G401.6 (cell line): Measurements from ENCODE around the gene PNLDC1.
"Not testable (repeated sequence)": the region's sequence is repeated elsewhere in the genome, so short reads cannot be mapped to it uniquely, and the experiment has no call there.

Experiments used
- FAIRE-seq: peaks from 2 replicates; lab custom pipeline; 2012; peaks lifted over from hg19 to GRCh38; lab: Jason Lieb, UNC

Gene PNLDC1

DNA sequence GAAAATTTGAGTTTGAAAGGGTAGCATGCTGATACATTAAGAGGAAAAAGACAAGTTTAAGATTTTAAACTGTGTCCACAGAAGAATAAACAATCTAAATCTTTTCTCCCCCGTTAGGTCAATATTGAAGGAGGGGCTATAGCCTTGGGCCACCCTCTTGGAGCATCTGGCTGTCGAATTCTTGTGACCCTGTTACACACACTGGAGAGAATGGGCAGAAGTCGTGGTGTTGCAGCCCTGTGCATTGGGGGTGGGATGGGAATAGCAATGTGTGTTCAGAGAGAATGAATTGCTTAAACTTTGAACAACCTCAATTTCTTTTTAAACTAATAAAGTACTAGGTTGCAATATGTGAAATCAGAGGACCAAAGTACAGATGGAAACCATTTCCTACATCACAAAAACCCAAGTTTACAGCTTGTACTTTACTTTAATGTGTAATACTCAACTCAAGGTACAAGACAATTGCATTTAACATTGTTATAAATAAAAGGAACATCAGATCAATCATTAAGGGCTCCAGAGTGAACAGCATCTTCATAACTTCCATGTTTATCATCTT, 21.5 kb upstream of the PNLDC1 start:
- peak; percentile 77 for FAIRE-seq

DNA sequence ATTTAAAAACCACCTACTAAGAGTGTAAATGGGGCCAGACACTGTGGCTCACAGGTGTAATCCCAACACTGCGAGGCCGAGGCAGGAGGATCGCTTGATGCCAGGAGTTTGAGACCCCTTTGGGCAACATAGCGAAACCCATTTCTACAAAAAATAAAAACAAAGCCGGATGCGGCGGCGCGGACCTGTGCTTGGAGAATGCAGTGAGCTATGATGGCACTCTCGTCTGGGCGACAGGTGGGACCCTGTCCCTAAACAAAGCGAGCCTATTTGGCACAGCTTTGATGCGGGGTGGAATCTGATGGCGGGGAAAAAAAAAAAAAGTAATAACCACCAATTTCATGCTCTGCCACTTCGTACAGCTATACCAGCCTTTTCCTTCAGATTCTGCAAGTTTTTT, 11.8 kb upstream of the PNLDC1 start:
- no peak for FAIRE-seq

- no peak for FAIRE-seq
Observed at GRCh38 chr6:159788753-159789376, 11.2 kb upstream of the PNLDC1 start.

- peak; percentile 97 for FAIRE-seq
Observed at GRCh38 chr6:159789377-159790148, 10.5 kb upstream of the PNLDC1 start, which contains the start of gene TCP1. TSS of gene TCP1 (minus strand) at chr6:159789602. CDS start at chr6:159789468, 134 bp downstream.

DNA sequence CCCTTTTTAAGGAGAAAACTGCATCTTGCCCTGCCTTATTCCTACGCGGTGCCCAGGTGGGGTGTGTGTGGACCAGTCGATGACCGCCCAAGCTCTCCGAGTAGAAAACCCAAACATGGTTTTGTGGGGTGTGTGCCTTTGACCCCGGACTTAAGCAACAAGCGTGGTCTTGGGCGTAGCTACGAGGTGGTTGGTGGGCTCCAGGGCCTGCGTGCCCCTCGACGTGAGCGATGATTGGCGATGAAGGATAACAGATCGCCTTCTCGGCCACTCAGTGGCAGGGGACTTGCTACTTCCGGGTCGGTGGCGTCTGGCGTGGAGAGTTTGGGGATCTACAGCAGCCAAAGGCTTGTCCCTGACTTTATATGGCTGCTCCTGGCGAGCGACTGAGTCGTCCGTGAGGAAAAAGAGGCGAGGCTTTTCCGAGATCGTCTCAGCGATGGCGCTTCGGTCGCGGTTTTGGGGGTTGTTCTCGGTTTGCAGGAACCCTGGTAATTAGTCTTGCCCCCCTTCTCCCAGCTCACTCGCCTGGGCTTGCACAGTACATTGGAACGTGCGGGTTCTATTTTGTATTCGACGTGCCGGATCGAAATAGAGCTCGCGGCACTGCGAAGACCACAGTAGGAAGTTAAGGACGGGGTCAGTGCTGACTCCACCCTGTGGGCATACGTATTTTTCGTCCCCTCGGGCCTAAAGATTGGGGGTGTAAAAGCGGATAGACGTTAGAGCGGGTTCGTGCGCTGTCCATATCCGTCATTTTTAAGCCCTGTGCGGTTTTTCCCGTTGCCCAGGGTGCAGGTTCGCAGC, 9.7 kb upstream of the PNLDC1 start, which contains the start of gene MRPL18:
MRPL18 (plus strand) TSS at position 319 of the 807 bp plus-strand sequence; CDS start at position 440, 121 bp downstream.
- peak; percentile 93 for FAIRE-seq

DNA sequence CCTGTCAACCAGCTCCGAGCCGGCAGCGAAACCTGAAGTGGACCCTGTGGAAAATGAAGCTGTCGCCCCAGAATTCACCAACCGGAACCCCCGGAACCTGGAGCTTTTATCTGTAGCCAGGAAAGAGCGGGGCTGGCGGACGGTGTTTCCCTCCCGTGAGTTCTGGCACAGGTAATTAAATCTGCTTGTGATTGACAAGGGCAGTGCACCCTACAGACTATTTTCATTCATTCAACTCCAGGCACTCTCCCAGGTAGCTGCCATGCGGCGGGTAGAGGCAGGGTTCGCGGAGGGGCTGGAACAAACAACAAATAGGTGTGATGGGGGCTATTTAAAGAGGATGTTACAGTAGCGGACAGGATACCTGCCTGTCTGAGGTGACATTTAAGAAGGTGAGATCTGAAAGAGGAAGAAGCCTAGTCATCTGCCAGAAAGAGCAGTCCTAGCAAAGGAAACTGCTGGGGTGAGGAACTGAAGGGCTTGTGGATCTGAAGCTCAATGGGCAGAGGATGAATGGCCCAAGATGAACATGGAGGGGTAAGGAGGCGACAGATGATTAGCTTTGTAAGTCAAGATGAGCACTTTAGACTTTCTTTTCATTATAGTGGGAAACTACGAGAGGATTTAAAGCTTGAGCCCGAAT, 9.0 kb upstream of the PNLDC1 start:
- no peak for FAIRE-seq

DNA sequence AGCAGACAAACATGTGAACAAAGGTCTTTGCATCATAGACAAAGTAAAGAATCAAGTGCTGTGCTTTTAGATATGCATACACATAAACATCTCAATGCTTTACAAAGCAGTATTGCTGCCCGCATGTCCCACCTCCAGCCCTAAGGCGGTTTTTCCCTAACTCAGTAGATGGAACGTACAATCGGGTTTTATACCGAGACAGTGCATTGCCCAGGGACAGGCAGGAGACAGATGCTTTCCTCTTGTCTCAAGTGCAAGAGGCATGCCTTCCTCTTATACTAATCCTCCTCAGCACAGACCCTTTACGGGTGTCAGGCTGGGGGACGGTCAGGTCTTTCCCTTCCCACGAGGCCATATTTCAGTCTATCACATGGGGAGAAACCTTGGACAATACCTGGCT, 5.1 kb upstream of the PNLDC1 start:
- FAIRE-seq, result not testable (repeated sequence)

GRCh38 chr6:159797554-159797953, 2.5 kb upstream of the PNLDC1 start:
- FAIRE-seq, result no peak

- no peak for FAIRE-seq
Observed at GRCh38 chr6:159801935-159802334, 1.9 kb downstream of the PNLDC1 start.

GRCh38 chr6:159804504-159804903, 4.4 kb downstream of the PNLDC1 start:
- no peak for FAIRE-seq

DNA sequence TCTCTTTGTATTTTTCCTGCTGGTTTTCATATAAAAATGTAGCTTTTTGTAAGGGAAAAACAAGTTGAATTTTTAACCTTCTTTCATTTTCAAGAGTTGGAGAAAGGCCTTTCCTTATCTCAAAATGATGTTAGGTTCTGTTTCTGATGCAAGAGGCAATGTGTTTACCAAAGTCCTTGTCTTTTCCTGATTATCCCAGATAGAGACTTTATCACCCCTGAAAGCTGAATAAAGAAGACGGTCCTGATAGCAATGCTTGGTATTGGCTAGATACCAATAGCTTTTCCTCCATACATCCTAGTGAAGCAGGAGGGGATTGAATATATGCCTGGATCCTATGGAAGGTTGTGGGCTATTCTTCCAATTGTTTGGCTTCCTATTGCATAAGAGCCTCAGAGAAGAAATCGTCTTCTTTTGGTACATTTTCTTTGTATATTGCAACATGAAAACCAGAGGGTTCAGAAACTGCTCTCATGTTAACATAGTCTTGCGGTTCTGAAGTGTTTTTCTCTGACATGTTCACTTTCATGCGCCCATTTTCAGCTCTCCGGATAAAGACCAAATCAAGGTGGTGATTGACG, 5.5 kb downstream of the PNLDC1 start:
- no peak for FAIRE-seq

DNA sequence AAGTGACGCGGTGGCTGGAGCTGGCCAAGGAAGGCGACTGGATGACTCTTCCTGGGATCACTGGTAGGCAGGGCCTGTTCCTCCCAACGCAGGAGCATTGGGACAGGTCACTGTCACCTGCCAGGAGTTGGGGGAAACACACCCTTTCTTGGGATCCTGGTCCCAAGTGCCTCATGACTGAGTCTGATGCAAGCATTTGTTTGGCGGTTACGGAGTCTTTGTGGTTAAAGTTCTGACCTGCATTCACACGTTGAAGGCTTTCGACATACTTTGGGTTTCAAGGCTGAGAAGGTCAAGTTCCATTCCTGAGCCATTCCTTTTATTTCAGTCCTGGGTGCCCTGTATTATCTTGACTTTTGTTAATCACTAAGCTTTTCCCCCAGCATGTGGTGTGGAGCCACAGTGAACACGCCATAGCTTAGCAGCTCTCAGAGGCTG, 6.0 kb downstream of the PNLDC1 start:
- FAIRE-seq, result no peak

- no peak for FAIRE-seq
Observed at GRCh38 chr6:159807150-159807858, 7.2 kb downstream of the PNLDC1 start.

- FAIRE-seq, result no peak
Observed at GRCh38 chr6:159808647-159809046, 8.6 kb downstream of the PNLDC1 start.

DNA sequence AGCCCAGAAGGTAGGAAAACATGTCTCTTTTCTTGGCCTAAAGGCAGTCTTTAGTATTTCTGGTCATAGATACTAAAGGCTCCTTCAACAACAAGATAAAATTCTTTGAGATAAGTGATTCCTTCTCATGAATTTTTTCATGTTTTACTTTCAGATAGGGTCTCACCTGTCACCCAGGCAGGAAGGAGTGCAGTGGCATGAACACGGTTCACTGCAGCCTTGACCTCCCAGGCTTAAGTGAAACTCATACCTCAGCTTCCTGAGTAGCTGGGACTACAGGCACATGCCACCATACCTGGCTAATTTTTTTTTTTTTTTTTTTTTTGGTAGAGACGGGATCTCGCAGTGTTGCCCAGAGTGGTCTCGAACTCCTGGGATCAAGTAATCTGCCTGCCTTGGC, 9.1 kb downstream of the PNLDC1 start:
- FAIRE-seq, result no peak

GRCh38 chr6:159813781-159814180, 13.7 kb downstream of the PNLDC1 start:
- no peak for FAIRE-seq

GRCh38 chr6:159815410-159815809, 15.3 kb downstream of the PNLDC1 start:
- no peak for FAIRE-seq

GRCh38 chr6:159816775-159817174, 16.7 kb downstream of the PNLDC1 start:
- not testable (repeated sequence) for FAIRE-seq

DNA sequence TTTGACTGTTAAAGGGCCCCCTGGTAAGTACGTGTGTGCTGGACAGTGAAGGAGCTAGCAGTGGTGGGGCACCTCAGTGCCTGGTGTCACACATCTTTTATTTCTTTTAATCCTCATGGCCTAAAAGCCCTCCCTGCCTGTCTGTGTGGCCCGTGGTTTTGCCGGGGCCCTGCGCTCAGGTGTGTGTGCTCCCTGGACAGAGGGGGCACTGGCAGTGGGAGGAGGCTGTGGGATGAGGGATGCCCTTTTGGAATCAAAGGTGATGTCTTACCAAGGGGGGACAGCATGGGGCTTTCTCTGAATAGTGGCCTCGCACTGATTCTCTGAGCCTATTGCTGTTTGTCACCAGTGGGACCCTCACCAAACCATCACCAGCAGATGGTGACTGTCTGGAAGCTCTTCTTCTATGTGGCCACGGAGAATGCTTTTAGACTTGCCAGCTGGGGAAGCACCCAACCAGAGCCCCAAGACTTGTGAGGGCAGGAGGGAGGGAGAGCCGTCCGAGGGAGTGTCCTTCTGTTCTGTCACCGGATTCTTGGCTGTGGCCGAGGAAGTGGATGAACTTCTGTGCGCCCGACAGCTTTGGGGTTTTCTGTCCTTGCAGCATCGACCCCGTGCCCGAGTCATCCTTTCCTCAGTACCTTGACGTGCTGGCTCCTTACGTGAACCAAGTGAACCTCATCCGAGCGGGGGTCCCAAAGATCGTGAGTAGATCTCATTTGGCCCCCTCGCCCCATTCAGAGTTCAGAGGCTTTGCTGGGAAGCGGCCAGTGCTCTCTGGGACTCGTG, 18.1 kb downstream of the PNLDC1 start:
- no peak for FAIRE-seq

DNA sequence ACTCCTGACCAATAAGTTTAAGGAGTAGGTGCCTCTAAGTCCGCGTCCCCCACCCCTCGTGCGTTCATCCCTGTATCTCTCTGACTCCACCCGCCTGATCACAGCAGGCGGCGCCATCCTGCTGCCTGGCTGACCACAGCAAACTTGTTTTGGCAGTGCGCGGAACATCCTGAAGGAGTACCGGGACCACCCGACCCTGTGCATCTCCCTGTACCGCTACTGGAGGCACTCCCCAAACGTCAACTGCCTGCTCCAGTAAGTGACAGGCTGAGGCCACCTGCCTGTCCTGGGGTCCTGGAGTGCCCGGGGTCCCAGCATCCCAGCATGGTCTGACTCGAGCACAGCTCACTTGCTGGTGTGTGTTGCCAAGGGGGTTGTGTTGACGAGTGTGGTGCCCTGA, 19.0 kb downstream of the PNLDC1 start:
- FAIRE-seq, result no peak
